ENCODE data around the gene SLC38A7. TPM values are rescaled to one million over a fixed set of nuclear protein-coding genes. Genes with fewer than 3 reads are reported as not detected.

SLC38A7 gene
- total and polyA plus RNA-seq, 2 of the 13 experiments (the other 11 are each of a cell fraction or from before 2014, with no cell fraction given) = 13.2 to 14.1 TPM

- TF ChIP-seq CENPT (CRISPR knock-in tag; IDR thresholded peaks at IDR 0.05; ENCODE audit: low read depth) = no peak
- TF ChIP-seq ZNF275 (CRISPR knock-in tag; IDR thresholded peaks at IDR 0.05; ENCODE audit: borderline replicate concordance) = peak; percentile 79; the same call in 1 of the 2 replicates
- TF ChIP-seq ZNF446 (CRISPR knock-in tag; IDR thresholded peaks at IDR 0.05) = no peak; the same call in 1 of the 2 replicates
- TF ChIP-seq RBAK (CRISPR knock-in tag; IDR thresholded peaks at IDR 0.05) = 0 out of 2 replicates have a peak, but pooled peaks have one; percentile 11
- peak; percentile 87 for TF ChIP-seq GFI1 (CRISPR knock-in tag; IDR thresholded peaks at IDR 0.05; ENCODE audit: borderline replicate concordance)
- peak; percentile 77 for TF ChIP-seq ZFX (CRISPR knock-in tag; IDR thresholded peaks at IDR 0.05; ENCODE audit: low read depth)
- TF ChIP-seq RFX3 (CRISPR knock-in tag; IDR thresholded peaks at IDR 0.05) = peak; percentile 14; the same call in 1 of the 2 replicates
- TF ChIP-seq HNRNPL (IDR thresholded peaks at IDR 0.05; ENCODE audit: low read depth, low read length) = 0 out of 2 replicates have a peak, but pooled peaks have one; percentile 33
- TF ChIP-seq ZNF75D (CRISPR knock-in tag; IDR thresholded peaks at IDR 0.05; ENCODE audit: borderline replicate concordance) = no peak
- TF ChIP-seq ZNF367 (CRISPR knock-in tag; IDR thresholded peaks at IDR 0.05; ENCODE audit: borderline replicate concordance) = no peak
- peak; percentile 79; the same call in 1 of the 2 replicates for TF ChIP-seq SP140L (CRISPR knock-in tag; IDR thresholded peaks at IDR 0.05; ENCODE audit: borderline replicate concordance)
- TF ChIP-seq NCOA1 (CRISPR knock-in tag; IDR thresholded peaks at IDR 0.05) = no peak
- TF ChIP-seq ATF6 (CRISPR knock-in tag; conservative IDR thresholded peaks at IDR 0.05) = no peak; the same call in 1 of the 2 replicates
- no peak for TF ChIP-seq KAT2B (IDR thresholded peaks at IDR 0.05; ENCODE audit: borderline replicate concordance, low read depth, low read length)
- TF ChIP-seq ZNF879 (CRISPR knock-in tag; IDR thresholded peaks at IDR 0.05) = peak; percentile 91
- TF ChIP-seq ATF2 (CRISPR knock-in tag; IDR thresholded peaks at IDR 0.05) = peak; percentile 85
- peak; percentile 96; the same call in 1 of the 2 replicates for TF ChIP-seq RFXANK (CRISPR knock-in tag; IDR thresholded peaks at IDR 0.05)
- TF ChIP-seq ZNF256 (CRISPR knock-in tag; conservative IDR thresholded peaks at IDR 0.05) = 0 out of 2 replicates have a peak, but pooled peaks have one; percentile 28
- 0 out of 2 replicates have a peak, but pooled peaks have one; percentile 39 for TF ChIP-seq ARHGAP35 (CRISPR knock-in tag; IDR thresholded peaks at IDR 0.05; ENCODE audit: borderline replicate concordance)
- no peak; the same call in 1 of the 2 replicates for TF ChIP-seq ZNF296 (CRISPR knock-in tag; conservative IDR thresholded peaks at IDR 0.05)
- peak; percentile 82; the same call in 1 of the 2 replicates for TF ChIP-seq ZSCAN22 (CRISPR knock-in tag; IDR thresholded peaks at IDR 0.05)
- peak; percentile 80 for TF ChIP-seq ZMYM4 (CRISPR knock-in tag; IDR thresholded peaks at IDR 0.05)
- no peak; the same call in 1 of the 2 replicates for TF ChIP-seq MZF1 (CRISPR knock-in tag; IDR thresholded peaks at IDR 0.05; ENCODE audit: borderline replicate concordance)
- no peak; the same call in 1 of the 2 replicates for TF ChIP-seq ZNF891 (CRISPR knock-in tag; IDR thresholded peaks at IDR 0.05)
Measured at GRCh38 chr16:58629733-58630640, 54.6 kb downstream of the SLC38A7 start, which contains the start of gene CNOT1 (continued).

Measured in HepG2 (cell line).